Activated T-cell treated with anti-CD3 and anti-CD28 coated beads, Interleukin-2, amount 50 U/mL, for 72 hours (primary cell): Measurements from ENCODE around the gene IRF8. TPM values are rescaled to one million over a fixed set of nuclear protein-coding genes. Genes with fewer than 3 reads are reported as not detected.
A peak's percentile ranks its signal among the peaks of the same experiment; 100 is the strongest.
"Not testable (repeated sequence)": the region's sequence is repeated elsewhere in the genome, so short reads cannot be mapped to it uniquely, and the experiment has no call there.

Experiments
- ATAC-seq, 2 donors: fragments of 150-1000 bp; cut with Tn5 transposase; replicated peaks in 1 of 2; 2 replicates each; pipeline ENCODE4 v1.10.0; 2021; ENCODE audit warnings: moderate library complexity in 2 of 2, mild to moderate bottlenecking in 1 of 2
- DNase-seq, 2 donors: peaks; one replicate each; pipeline ENCODE4 v3.0.0; 2021 to 2022; ENCODE audit warnings: mixed read lengths in 1 of 2
- H3K27ac Mint-ChIP-seq: one replicate; pipeline ENCODE4 v1.8.0; 2022; ENCODE audit warnings: mild to moderate bottlenecking, moderate library complexity, mixed read lengths
- H3K27me3 Mint-ChIP-seq: one replicate; pipeline ENCODE4 v1.8.0; 2022; ENCODE audit warnings: low read depth, mixed read lengths
- H3K36me3 Mint-ChIP-seq, 2 donors: one replicate each; pipeline ENCODE4 v1.8.0; 2022; ENCODE audit warnings: mixed read lengths in 2 of 2, mild to moderate bottlenecking in 1 of 2; ENCODE audit not compliant: insufficient read depth in 2 of 2
- H3K4me1 Mint-ChIP-seq: one replicate; pipeline ENCODE4 v1.8.0; 2022; ENCODE audit warnings: low read depth, mixed read lengths
- H3K4me3 Mint-ChIP-seq, 2 donors: one replicate each; pipeline ENCODE4 v1.8.0; 2022; ENCODE audit warnings: mild to moderate bottlenecking in 2 of 2, mixed read lengths in 2 of 2, moderate library complexity in 2 of 2
- H3K9me3 Mint-ChIP-seq, 2 donors: one replicate each; pipeline ENCODE4 v1.8.0; 2022; ENCODE audit warnings: mixed read lengths in 2 of 2
- total RNA-seq, 2 donors: library from RNA; stranded (reverse); gene quantifications; one replicate each; pipeline ENCODE4 v1.2.3, GENCODE V29; 2022

IRF8 gene
- total RNA-seq, 2 donors from 2014 or later: 46.8 to 52.4 TPM

DNA sequence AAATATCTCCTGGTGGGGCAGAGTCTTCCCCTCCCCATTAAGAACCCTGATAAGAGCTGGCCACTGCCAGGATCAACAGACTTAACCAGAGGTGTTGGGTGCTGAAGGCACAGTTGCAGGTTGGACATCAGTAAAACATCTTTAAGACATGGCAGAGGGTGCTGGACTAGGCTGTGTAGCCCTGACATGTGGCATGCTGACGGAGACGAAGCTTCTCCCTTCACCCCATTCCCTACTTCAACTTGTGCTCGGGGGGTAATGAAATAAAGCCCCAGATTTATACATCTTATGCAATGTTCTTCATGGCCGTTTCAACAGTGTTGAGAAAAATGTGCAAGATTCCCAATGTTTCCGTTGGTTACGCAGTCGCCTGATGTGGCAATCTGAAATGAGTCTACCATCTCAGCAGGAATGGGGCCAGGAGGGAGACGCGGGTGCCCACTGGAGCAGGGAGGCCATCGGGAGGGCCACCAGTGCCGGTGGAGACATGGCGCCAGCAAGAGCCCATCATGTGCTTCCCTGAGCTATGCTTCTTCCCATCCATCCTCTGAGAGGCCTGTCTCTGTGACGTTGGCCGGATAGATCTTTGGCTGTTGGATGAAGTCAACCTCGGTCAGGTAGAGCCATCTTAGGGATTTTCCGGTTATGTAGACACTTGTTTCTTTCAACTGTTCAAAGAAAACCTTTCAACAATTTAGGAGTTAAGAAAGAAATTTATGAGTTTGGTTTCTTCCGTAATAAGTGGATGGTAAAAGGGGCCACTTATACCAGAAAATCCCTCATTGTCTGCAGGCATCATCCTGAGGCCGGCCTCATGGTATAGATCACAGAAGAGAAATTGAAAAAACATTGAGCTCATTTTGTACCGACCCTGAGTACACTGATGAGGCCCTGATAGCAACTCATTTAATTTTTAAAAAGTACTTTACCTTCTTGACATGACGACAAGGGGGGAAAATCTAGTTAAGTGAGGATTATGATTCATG is 6.4 kb downstream of the IRF8 start:
- Mint-ChIP-seq H3K4me3 (peak overlapping the region in 1 of 2 donors; percentile 16), H3K9me3 (no peaks in the 10 kb centered on the region), H3K27me3 (no peaks in the 10 kb centered on the region), H3K27ac (no peak overlapping the region), H3K36me3 (peaks cover 16 to 47% of the 10 kb centered on the region in 2 donors), H3K4me1 (peaks cover 79% of the 10 kb centered on the region)
- no peak for ATAC-seq
- DNase-seq: no peak

DNA sequence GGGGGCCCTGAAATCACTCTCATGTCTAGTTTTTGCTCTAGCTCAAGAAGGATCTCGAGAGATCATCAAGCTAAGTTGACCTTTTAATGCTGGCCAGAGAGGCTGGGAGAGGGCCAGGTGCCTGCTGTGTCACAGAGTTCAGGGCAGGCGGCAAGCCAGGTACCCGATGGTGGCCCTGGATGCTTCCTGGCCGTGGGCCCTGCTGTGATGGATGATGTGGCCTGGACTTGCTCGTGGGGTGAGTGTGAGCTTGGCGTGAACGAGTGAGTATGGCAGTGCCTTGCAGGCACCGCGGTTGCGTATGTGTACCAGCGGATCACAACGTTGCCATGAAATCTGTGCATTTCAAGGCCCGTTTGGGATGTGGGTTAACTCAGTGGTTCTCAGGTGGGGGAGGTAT is 7.4 kb downstream of the IRF8 start:
- ATAC-seq: no peak
- H3K9me3 Mint-ChIP-seq: no peaks in the 10 kb centered on the region
- peaks cover 69% of the 10 kb centered on the region for H3K4me1 Mint-ChIP-seq
- no peak for DNase-seq
- peaks cover 16 to 47% of the 10 kb centered on the region in 2 donors for H3K36me3 Mint-ChIP-seq
- no peaks in the 10 kb centered on the region for H3K27me3 Mint-ChIP-seq
- no peak overlapping the region for H3K4me3 Mint-ChIP-seq
- no peak overlapping the region for H3K27ac Mint-ChIP-seq

DNA sequence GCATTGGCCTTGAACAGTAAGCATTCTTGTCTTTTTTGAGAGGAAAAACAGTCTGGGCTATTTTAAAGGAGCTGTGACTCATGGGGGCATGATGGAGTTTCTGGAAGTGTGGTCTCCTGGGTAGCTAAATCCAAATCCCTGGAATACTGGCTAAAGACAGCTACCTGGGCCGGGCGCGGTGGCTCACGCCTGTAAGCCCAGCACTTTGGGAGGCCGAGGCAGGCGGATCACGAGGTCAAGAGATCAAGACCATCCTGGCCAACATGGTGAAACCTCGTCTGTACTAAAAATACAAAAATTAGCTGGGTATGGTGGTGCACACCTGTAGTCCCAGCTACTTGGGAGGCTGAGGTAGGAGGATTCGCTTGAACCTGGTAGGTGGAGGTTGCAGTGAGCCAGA is 8.3 kb downstream of the IRF8 start:
- H3K4me3 Mint-ChIP-seq, H3K9me3 Mint-ChIP-seq, DNase-seq, H3K27ac Mint-ChIP-seq, H3K27me3 Mint-ChIP-seq, ATAC-seq: not testable (repeated sequence)
- H3K4me1 Mint-ChIP-seq: peaks cover 62% of the 10 kb centered on the region
- peaks cover 12 to 43% of the 10 kb centered on the region in 2 donors for H3K36me3 Mint-ChIP-seq

DNA sequence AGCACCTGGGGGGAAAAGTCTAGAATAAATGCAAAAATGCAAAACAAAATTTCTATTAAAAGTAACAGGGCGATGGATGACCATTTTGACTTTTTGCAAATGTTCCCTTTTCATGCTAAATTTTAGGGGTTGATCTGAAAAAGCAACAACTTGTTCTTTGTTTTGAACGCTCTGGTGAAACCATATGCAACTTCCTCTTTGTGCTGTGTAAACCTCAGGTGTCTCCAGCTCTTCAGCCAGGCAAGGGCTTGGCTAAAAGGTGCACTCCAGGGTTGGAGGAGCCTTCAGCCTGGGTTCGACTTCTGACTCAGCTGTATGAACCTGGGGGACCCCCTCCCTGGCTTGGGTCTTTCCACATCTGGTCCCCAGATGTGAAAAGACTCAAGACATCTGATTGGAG is 9.5 kb downstream of the IRF8 start:
- H3K9me3 Mint-ChIP-seq: no peaks in the 10 kb centered on the region

DNA sequence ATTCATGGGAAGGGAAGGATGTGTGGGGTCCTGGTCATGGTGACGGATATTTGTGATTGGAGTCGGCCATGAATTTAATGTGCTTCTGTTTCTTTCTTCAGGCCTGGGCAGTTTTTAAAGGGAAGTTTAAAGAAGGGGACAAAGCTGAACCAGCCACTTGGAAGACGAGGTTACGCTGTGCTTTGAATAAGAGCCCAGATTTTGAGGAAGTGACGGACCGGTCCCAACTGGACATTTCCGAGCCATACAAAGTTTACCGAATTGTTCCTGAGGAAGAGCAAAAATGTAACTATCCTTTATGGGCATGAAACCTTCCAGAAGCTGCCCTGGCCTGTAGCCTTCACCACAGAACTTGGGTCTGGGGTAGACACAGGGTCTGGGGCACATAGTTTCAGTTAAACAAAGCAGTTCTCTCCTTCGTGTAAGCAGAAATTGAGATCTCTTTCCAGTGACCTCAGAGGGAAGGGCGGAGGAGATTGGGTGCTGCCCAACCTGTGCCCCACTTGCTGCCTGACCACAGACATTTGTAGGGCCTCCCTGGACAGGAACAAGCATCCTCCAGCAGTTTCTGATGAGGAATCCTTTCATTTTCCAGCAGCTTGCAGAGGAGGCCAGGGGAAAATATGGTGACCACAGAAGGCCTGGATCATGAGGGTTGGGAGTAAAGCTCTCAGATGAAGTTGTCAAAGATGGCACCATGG is 10.1 kb downstream of the IRF8 start:
- Mint-ChIP-seq H3K27me3 (no peaks in the 10 kb centered on the region), H3K4me1 (peaks cover 47% of the 10 kb centered on the region), H3K4me3 (no peak overlapping the region), H3K27ac (no peak overlapping the region), H3K9me3 (no peaks in the 10 kb centered on the region), H3K36me3 (peaks cover 6 to 32% of the 10 kb centered on the region in 2 donors)
- DNase-seq (no peak), ATAC-seq (no peak)

More for the DNA sequence above, 9.5 kb downstream of the IRF8 start:
- Mint-ChIP-seq H3K36me3 (peaks cover 10 to 38% of the 10 kb centered on the region in 2 donors), H3K4me3 (no peak overlapping the region), H3K27me3 (no peaks in the 10 kb centered on the region), H3K27ac (no peak overlapping the region), H3K4me1 (peaks cover 53% of the 10 kb centered on the region)
- no peak for ATAC-seq
- no peak for DNase-seq

DNA sequence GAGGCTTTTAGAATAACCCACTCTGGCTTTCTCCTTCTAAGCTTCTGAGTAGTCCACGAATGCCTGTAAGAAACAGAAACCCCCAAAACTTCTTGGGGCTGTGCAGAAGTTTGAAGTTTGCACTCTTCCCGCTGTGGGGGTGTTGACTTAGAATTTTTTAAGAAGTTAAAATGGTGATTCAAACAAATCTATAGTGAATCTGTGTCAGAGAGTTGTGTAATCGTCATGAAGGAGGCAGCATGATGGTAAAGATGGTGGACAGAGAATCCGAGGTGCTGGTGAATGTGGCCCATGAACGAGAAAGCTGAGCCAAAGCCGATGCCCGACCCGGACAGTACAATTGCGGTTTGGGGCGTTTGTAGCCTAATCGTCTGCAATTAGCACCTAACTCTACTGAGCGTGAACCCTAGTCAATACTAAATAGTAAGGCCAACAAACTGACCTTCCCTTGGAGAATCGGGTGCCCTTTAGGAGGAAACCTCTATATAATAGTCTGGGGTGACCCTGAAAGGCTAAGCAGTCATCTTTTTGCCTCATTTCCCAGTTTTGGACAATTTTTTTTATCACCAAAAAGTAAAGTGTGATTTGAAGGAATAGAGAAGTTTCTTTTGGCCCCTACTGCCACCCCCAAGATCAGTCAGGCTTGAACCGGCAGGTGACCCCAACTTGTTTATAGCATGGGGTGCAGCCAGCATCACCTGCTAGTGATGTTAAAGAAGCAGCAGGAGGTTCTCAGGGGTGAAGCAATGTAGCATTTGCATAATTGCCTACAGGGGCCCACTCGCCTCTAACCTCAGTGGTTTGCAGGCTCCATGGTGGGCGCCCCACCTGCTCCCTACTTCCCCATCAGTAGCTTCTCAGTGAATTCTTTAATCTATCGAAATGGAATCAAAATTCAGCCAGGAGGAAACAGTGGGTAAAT is 11.2 kb downstream of the IRF8 start:
- Mint-ChIP-seq H3K27ac (no peak overlapping the region), H3K27me3 (no peaks in the 10 kb centered on the region), H3K4me3 (no peak overlapping the region), H3K9me3 (no peaks in the 10 kb centered on the region), H3K4me1 (peaks cover 35% of the 10 kb centered on the region), H3K36me3 (peaks cover 4 to 28% of the 10 kb centered on the region in 2 donors)
- no peak for DNase-seq
- no peak for ATAC-seq

DNA sequence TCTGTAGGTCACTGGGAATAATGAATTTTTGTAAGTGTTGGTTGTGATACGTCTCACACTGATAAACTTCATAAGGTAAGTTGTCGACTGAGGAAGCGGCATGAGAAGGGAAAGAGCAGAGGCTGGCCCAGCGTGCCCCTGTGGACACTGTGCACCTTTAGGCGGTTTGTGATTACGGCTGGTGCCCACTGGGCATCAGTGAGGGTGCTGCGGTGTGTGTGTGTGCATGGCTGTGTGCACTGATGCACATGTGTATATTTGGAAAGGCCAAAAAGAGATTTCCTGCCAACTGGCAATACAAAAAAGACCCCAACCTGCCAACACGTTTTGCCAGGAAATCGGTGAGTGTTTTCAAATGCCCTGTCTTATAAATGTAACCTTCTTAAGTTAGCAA is 11.9 kb downstream of the IRF8 start:
- Mint-ChIP-seq H3K27me3 (no peaks in the 10 kb centered on the region), H3K27ac (no peak overlapping the region), H3K4me3 (no peak overlapping the region), H3K4me1 (peaks cover 29% of the 10 kb centered on the region), H3K9me3 (no peaks in the 10 kb centered on the region), H3K36me3 (peaks cover 4 to 24% of the 10 kb centered on the region in 2 donors)
- DNase-seq (no peak), ATAC-seq (no peak)

DNA sequence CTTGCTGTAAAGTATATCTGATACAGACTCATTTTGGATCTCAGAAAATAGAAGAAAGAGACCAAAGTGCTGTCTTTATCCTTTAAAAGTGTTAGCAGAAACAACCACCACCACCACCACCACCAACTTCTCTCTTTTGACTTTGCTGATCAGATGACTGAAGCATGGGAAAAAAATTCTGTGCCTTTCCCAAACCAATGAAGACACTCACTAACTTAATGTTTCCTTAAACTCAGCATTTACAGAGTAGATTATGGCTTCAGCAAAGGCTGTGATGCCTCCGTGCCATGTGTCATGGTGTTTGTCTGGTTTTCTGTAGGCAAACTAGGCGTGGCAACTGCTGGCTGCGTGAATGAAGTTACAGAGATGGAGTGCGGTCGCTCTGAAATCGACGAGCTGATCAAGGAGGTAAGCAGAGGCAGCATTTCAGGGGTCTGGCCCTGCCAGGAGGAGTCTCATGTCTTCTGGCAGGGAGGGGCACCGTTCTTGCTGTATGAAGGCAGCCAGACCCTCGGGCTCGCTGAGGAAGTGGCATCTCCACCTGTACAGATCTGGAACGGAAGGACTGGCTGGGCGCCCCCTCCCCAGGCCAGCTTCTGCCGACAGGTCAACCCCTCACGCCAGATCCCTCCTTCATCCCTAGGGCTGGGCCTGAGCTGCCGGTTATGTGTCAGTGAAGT is 12.4 kb downstream of the IRF8 start:
- no peak for ATAC-seq
- no peak for DNase-seq
- peaks cover 5 to 22% of the 10 kb centered on the region in 2 donors for H3K36me3 Mint-ChIP-seq
- no peaks in the 10 kb centered on the region for H3K27me3 Mint-ChIP-seq
- no peak overlapping the region for H3K27ac Mint-ChIP-seq
- H3K4me1 Mint-ChIP-seq: peaks cover 24% of the 10 kb centered on the region
- no peaks in the 10 kb centered on the region for H3K9me3 Mint-ChIP-seq
- no peak overlapping the region for H3K4me3 Mint-ChIP-seq

DNA sequence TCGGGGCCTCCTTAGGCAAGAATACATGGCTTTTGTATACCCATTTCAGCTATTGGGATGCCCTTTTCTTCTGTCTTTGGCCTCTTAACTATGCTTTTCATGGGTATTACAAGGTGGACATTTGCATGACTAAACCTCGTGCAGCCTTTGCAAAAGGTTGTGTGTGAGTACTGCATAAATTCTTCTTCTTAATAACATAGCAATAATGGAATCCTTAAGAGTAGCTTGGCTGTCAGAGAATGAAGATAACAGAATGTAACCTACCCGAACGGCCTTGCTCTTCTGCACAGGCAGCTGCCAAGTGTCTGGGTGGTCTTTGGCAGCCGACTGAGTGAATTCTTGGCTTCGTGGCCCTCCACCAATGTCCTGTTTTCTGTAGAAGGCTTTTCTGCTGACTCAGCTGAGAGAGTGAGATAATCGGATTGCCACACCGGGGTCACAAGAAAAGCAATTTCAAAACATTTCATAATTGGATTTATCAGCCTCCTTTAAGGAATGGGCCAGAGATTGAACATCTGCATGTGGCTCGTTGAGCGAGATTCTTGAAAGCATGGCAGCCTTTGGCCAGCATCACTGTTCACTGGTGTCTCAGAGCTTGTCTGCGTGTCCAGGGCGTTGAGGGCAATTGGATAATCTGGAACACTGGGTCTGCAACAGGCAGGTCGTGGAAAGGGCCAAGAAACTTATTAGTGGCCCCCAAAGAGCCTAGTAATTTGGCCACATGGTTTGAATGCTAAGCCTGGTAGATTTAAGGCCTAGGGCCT is 13.4 kb downstream of the IRF8 start:
- Mint-ChIP-seq H3K27me3 (no peaks in the 10 kb centered on the region), H3K9me3 (no peaks in the 10 kb centered on the region), H3K36me3 (peaks cover 6 to 16% of the 10 kb centered on the region in 2 donors), H3K27ac (no peak overlapping the region), H3K4me1 (peaks cover 20% of the 10 kb centered on the region), H3K4me3 (no peak overlapping the region)
- DNase-seq (no peak), ATAC-seq (no peak)

DNA sequence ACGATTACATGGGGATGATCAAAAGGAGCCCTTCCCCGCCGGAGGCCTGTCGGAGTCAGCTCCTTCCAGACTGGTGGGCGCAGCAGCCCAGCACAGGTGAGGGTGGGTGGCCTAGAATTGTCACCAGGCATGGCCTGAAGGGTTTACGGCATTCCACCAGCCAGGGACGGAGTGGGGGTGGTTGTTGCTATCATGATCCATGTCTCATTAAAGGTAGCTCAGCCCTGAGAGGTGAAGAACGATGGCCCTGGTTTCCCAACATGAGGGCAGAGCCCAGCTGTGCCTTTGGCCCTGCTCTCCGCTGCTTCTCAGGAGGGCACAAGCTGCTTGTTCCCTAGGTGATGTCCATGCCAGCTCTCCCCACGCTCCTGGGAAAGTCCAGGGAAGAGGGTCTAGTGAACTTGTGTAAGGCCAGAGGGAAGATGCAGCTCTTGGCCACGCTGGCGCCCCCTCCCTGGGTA is 14.2 kb downstream of the IRF8 start:
- Mint-ChIP-seq H3K36me3 (peaks cover 8 to 21% of the 10 kb centered on the region in 2 donors), H3K4me3 (no peak overlapping the region), H3K9me3 (no peaks in the 10 kb centered on the region), H3K4me1 (peaks cover 23% of the 10 kb centered on the region), H3K27ac (no peak overlapping the region), H3K27me3 (no peaks in the 10 kb centered on the region)
- no peak for DNase-seq
- ATAC-seq: no peak

DNA sequence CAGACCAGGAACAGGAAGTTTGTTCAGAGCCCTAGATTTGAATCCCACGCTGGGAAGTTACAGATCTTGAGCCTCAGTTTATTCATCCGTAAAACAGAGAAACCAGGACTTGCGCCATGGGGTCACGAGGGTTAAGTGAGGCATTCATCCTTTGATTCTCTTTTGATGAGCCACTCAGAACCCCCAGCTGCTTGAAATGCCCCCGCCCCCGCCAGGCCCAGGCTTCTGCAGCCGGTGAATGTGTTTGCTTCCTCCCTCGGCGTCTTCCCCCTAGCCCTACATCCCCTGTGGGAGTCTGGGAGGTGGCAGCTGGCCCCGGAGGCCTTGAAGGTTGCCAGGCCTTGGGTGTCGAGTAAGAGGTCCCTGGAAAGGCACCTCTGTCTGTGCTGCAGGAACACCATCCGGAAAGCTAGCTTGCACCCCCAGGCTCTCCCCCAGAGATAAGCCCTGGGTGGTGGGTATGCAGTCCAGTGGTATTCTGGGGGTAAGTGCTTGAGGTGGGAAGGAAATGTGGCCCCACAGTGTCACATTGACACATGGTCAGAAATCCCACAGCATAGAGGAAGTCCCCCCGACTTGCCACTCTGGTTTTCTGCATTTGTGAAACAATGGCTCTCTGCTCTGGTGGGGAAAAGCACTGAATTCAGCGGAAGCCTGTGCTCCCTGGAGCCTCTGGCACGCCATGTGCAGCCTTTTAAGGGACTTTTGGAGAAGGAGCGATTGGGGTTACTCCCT is 14.9 kb downstream of the IRF8 start:
- Mint-ChIP-seq H3K27ac (no peak overlapping the region), H3K4me1 (peaks cover 17% of the 10 kb centered on the region), H3K4me3 (no peak overlapping the region), H3K9me3 (no peaks in the 10 kb centered on the region), H3K36me3 (peaks cover 7 to 16% of the 10 kb centered on the region in 2 donors), H3K27me3 (no peaks in the 10 kb centered on the region)
- no peak for ATAC-seq
- no peak for DNase-seq
